IMR-90 (cell line): ENCODE measurements around the gene MFAP2. TPM values are rescaled to one million over a fixed set of nuclear protein-coding genes. Genes with fewer than 3 reads are reported as not detected.

Experiments used
- ATAC-seq: fragments of 200-7000 bp; cut with Tn5 transposase; 2 replicates; pipeline ENCODE4 v1.9.1; 2020; ENCODE audit warnings: low read depth, mild to moderate bottlenecking, moderate library complexity
- BruUV-seq: library from RNA; stranded (reverse); fragments of 400-500 nt; replicated peaks from 2 replicates; lab custom pipeline; 2021; lab: Mats Ljungman, UMichigan
- CTCF ChIA-PET: fragments of 300-600 bp; formaldehyde crosslinking; extraction: SDS; loops from one replicate; lab custom pipeline; 2021; ENCODE audit warnings: antibody characterized with exemption; lab: Yijun Ruan, JAX
- POLR2A ChIA-PET: fragments of 300-600 bp; sonication (Branson Sonifier 250); formaldehyde crosslinking; loops from one replicate; lab custom pipeline; 2022; ENCODE audit warnings: antibody characterized with exemption; ENCODE audit not compliant: unreplicated experiment; lab: Charles Lee
- DNase-seq: peaks from one replicate; pipeline ENCODE4 v3.0.0; 2013
- H2AFZ ChIP-seq: replicated peaks from 2 replicates; pipeline ENCODE3; 2013; ENCODE audit warnings: low read length, mild to moderate bottlenecking; ENCODE audit not compliant: poor library complexity
- H2AK5ac ChIP-seq: 2 replicates; pipeline ENCODE4 v1.6.1; 2013; ENCODE audit warnings: low read depth, low read length, inconsistent platforms
- H2AK9ac ChIP-seq: replicated peaks from 2 replicates; pipeline ENCODE3; 2013; ENCODE audit warnings: mild to moderate bottlenecking, low read depth, low read length, moderate library complexity; ENCODE audit not compliant: poor library complexity
- H2BK120ac ChIP-seq: 2 replicates; pipeline ENCODE4 v1.6.1; 2013; ENCODE audit warnings: low read depth, low read length, inconsistent platforms
- H2BK15ac ChIP-seq: 3 replicates; pipeline ENCODE4 v1.6.1; 2013; ENCODE audit warnings: low read depth, low read length, inconsistent platforms
- H2BK20ac ChIP-seq: 2 replicates; pipeline ENCODE4 v1.6.1; 2013; ENCODE audit warnings: low read depth, mild to moderate bottlenecking, inconsistent platforms, low read length, moderate library complexity
- H2BK5ac ChIP-seq: 2 replicates; pipeline ENCODE4 v1.6.1; 2013; ENCODE audit warnings: mild to moderate bottlenecking, low read depth, low read length, inconsistent platforms; ENCODE audit not compliant: poor library complexity, severe bottlenecking
- H3K14ac ChIP-seq: replicated peaks from 2 replicates; pipeline ENCODE4 v1.6.1; 2013; ENCODE audit warnings: low read depth, low read length, inconsistent platforms
- H3K18ac ChIP-seq: 2 replicates; pipeline ENCODE4 v1.6.1; 2013; ENCODE audit warnings: low read depth, low read length, control low read depth
- H3K23ac ChIP-seq: 2 replicates; pipeline ENCODE4 v1.6.1; 2013; ENCODE audit warnings: low read depth, low read length, inconsistent platforms
- H3K27ac ChIP-seq: 2 replicates; pipeline ENCODE4 v1.5.1; 2013; ENCODE audit warnings: mild to moderate bottlenecking, control low read depth, low read length; ENCODE audit not compliant: insufficient read depth
- H3K27me3 ChIP-seq: 2 replicates; pipeline ENCODE4 v1.6.1; 2013; ENCODE audit warnings: low read length; ENCODE audit not compliant: control insufficient read depth, insufficient read depth
- H3K36me3 ChIP-seq: 2 replicates; pipeline ENCODE4 v1.6.1; 2013; ENCODE audit warnings: low read length, mixed read lengths; ENCODE audit not compliant: control insufficient read depth, insufficient read depth
- H3K4ac ChIP-seq: 2 replicates; pipeline ENCODE4 v1.6.1; 2013; ENCODE audit warnings: low read depth, low read length, inconsistent platforms
- H3K4me1 ChIP-seq: 2 replicates; pipeline ENCODE4 v1.6.1; 2013; ENCODE audit warnings: low read length, mixed read lengths; ENCODE audit not compliant: control insufficient read depth, insufficient read depth
- H3K4me2 ChIP-seq: 2 replicates; pipeline ENCODE4 v1.6.1; 2013; ENCODE audit warnings: low read depth, mild to moderate bottlenecking, control low read depth, low read length, moderate library complexity
- H3K4me3 ChIP-seq: 2 replicates; pipeline ENCODE4 v1.5.1; 2013; ENCODE audit warnings: low read depth, mild to moderate bottlenecking, control low read depth, low read length, moderate library complexity; ENCODE audit not compliant: insufficient read depth
- H3K56ac ChIP-seq: 2 replicates; pipeline ENCODE4 v1.6.1; 2013; ENCODE audit warnings: low read length, inconsistent platforms; ENCODE audit not compliant: insufficient read depth; ENCODE audit errors: extremely low read depth
- H3K79me1 ChIP-seq, 2 experiments: 2 replicates each; pipeline ENCODE4 v1.6.1; 2013; ENCODE audit warnings: low read length in 2 of 2, inconsistent platforms in 1 of 2, low read depth in 1 of 2
- H3K9ac ChIP-seq: 2 replicates; pipeline ENCODE4 v1.6.1; 2013; ENCODE audit warnings: low read depth, low read length, control low read depth
- H3K9me1 ChIP-seq: 2 replicates; pipeline ENCODE4 v1.6.1; 2013; ENCODE audit warnings: low read length, inconsistent platforms; ENCODE audit not compliant: insufficient read depth
- H3K9me3 ChIP-seq: 2 replicates; pipeline ENCODE4 v1.6.1; 2013; ENCODE audit warnings: low read length; ENCODE audit not compliant: control insufficient read depth, insufficient read depth
- H4K20me1 ChIP-seq: 2 replicates; pipeline ENCODE4 v1.6.1; 2013; ENCODE audit warnings: low read length, inconsistent platforms; ENCODE audit not compliant: insufficient read depth
- H4K5ac ChIP-seq: 2 replicates; pipeline ENCODE4 v1.6.1; 2013; ENCODE audit warnings: mild to moderate bottlenecking, low read depth, low read length, control low read depth
- H4K8ac ChIP-seq, 2 experiments: 2 replicates each; pipeline ENCODE4 v1.6.1; 2013; ENCODE audit warnings: low read depth in 2 of 2, low read length in 2 of 2, control low read depth in 1 of 2, inconsistent platforms in 1 of 2
- H4K91ac ChIP-seq: 2 replicates; pipeline ENCODE4 v1.6.1; 2013; ENCODE audit warnings: low read depth, low read length, inconsistent platforms; ENCODE audit not compliant: insufficient read depth
- MAFK ChIP-seq: IDR thresholded peaks from 2 replicates; pipeline ENCODE4 v1.6.1; 2012; ENCODE audit warnings: low read depth, low read length, improper control_type of control experiment
- MAZ ChIP-seq: IDR thresholded peaks from 2 replicates; pipeline ENCODE4 v1.6.1; 2012; ENCODE audit warnings: low read depth, mild to moderate bottlenecking, low read length, improper control_type of control experiment, moderate library complexity, borderline replicate concordance
- MXI1 ChIP-seq: IDR thresholded peaks from 2 replicates; pipeline ENCODE4 v1.6.1; 2012; ENCODE audit warnings: low read depth, mild to moderate bottlenecking, low read length, moderate library complexity, borderline replicate concordance
- NFE2L2 ChIP-seq: fragments of 150-350 bp; IDR thresholded peaks from 2 replicates; pipeline ENCODE4 v1.6.1; 2016; ENCODE audit warnings: low read depth, mild to moderate bottlenecking, low read length
- RAD21 ChIP-seq: IDR thresholded peaks from 2 replicates; pipeline ENCODE4 v1.6.1; 2012; ENCODE audit warnings: low read length, improper control_type of control experiment
- RCOR1 ChIP-seq: IDR thresholded peaks from 2 replicates; pipeline ENCODE4 v1.6.1; 2012; ENCODE audit warnings: mild to moderate bottlenecking, low read length, improper control_type of control experiment; ENCODE audit not compliant: insufficient replicate concordance
- RFX5 ChIP-seq: IDR thresholded peaks from 2 replicates; pipeline ENCODE4 v1.8.0; 2012; ENCODE audit warnings: low read depth, mild to moderate bottlenecking, low read length, moderate library complexity
- SMC3 ChIP-seq: fragments of 150-350 bp; IDR thresholded peaks from 2 replicates; pipeline ENCODE4 v1.6.1; 2016; ENCODE audit warnings: low read depth, mild to moderate bottlenecking, antibody characterized with exemption, low read length, moderate library complexity
- WGBS, 2 experiments: methylation state at CpG; one replicate each; pipeline versions ENCODE4 v1.1.5 to v1.1.7; 2013; ENCODE audit warnings: missing lambda C conversion rate in 2 of 2; ENCODE audit not compliant: insufficient read length in 1 of 2; ENCODE audit errors: extremely low coverage in 2 of 2; 5-methylcytosine and 5-hydroxymethylcytosine counted together
- dilution Hi-C: fragments of 300-500 bp; cut with HindIII; formaldehyde crosslinking; loops from one replicate; pipeline ENCODE4 v1.14.3; 2018; ENCODE audit warnings: low sequenced_read_pairs; ENCODE audit not compliant: unreplicated experiment
- in situ Hi-C: fragments of 300-500 bp; cut with MboI; formaldehyde crosslinking; loops from 3 replicates; pipeline ENCODE4 v1.14.3; 2019; ENCODE audit warnings: low sequenced_read_pairs, inconsistent platforms, mixed read lengths
- intact Hi-C: fragments of 100-400 bp; cut with micrococcal nuclease; formaldehyde crosslinking; loops from 2 replicates; pipeline ENCODE4 v1.10.0; 2022
- polyA plus RNA-seq, 3 experiments: library from polyadenylated mRNA; depleted of rRNA; stranded (reverse); fragments of >200 nt; gene quantifications; 2 replicates each; pipeline ENCODE4 v1.2.3, GENCODE V29; 2012; ENCODE audit warnings: low replicate concordance in 1 of 3
- total RNA-seq: library from RNA; depleted of rRNA; stranded (reverse); fragments of >200 nt; gene quantifications from 2 replicates; pipeline ENCODE4 v1.2.3, GENCODE V29; 2012
- TF ChIP-seq, protein P1 (sequence below): conservative IDR thresholded peaks from 2 replicates; pipeline ENCODE4 v1.5.1; 2012; ENCODE audit warnings: mild to moderate bottlenecking, low read depth, low read length, improper control_type of control experiment

Gene MFAP2
- total and polyA plus RNA-seq, 2 of the 4 experiments (the other 2 are of a cell fraction), result 3.9 to 13.9 TPM

DNA sequence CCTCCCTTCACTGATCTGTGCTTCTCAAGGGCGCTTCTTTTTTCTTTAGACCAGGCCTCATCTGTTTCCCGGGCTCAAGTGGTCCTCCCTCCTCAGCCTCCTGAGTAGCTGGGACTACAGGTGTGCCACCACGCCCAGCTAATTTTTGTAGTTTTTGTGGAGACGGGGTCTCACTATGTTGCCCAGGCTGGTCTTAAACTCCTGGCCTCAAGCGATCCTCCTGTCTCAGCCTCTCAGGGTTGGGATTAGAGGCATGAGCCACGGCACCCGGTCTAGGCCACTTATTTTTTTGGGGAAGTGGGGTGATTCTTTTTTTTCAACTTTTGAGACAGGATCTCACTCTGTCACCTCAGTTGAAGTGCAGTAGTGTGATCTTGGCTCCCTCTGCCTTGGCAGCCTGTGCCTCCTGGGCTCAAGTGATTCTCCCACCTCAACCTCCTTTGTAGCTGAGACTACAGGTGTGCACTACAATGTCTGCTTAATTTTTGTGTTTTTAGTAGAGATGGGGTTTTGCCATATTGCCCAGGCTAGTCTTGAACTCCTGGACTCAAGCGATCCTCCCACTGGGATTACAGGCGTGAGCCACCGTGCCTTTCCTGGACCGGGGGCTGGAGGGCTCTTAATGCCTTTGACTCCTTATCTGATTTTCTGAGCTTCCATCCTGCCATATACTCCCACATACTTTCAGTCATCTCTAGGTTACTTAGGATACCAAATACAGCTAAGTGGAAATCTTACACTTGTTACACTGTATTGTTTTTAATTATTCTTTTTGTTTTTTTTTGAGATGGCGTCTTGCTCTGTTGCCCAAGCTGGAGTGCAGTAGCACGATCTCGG is 18.9 kb downstream of the MFAP2 start (continued):
- no peak for TF ChIP-seq RFX5
- no peak for TF ChIP-seq SMC3
- TF ChIP-seq NFE2L2, result no peak

DNA sequence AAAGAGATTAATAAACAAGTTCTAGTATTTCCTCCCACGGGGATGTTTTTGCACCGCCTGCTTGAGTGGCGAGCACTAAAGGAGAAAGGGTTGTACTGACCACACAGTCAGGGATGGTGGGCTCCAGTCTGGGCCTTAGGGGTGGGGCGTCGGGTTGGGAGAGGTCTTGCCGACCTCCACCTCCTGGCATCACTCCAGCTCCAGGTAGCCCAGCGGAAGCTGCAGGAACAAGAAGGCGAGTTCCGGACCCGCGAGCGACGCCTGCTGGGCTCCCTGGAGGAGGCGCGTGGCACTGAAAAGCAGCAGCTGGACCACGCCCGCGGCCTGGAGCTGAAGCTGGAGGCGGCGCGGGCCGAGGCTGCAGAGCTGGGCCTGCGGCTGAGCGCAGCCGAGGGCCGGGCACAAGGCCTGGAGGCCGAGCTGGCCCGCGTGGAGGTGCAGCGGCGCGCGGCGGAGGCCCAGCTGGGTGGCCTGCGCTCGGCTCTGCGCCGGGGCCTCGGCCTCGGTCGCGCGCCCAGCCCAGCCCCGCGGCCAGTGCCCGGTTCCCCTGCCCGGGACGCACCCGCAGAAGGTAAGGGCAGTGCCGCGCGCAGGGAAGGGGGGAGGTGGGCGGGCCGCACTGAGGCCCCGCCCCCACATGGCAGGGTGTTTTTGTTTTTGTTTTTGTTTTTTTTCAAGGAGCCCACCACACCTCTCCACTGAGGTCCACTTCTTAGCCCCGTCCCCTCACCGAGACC is 19.7 kb downstream of the MFAP2 start:
- Histone ChIP-seq H3K4ac (peak overlapping the region; percentile 48), H4K8ac (peak overlapping the region; percentile 66 to 91; a peak in 3 of 4 replicates), H3K56ac (no peak overlapping the region), H3K9me1 (peaks cover 2% of the 10 kb centered on the region; the same call in 1 of the 2 replicates), H3K4me3 (peak overlapping the region; percentile 29), H3K23ac (no peak overlapping the region), H2AK9ac (peak overlapping the region; percentile 72), H3K4me2 (peak overlapping the region; percentile 82), H3K9me3 (no peaks in the 10 kb centered on the region), H2BK15ac (no peak overlapping the region), H3K4me1 (peaks cover 1% of the 10 kb centered on the region; the same call in 1 of the 2 replicates), H3K9ac (no peak overlapping the region), H3K79me1 (0 out of 4 replicates have a peak, but pooled peaks cover 0 to 3% of the 10 kb centered on the region in 2 experiments), H4K5ac (peak overlapping the region; percentile 71), H3K27ac (no peak overlapping the region), H3K18ac (no peak overlapping the region), H2BK20ac (no peak overlapping the region), H4K20me1 (peaks cover 6% of the 10 kb centered on the region; the same call in 1 of the 2 replicates), H2AFZ (peak overlapping the region; percentile 93), H2BK5ac (no peak overlapping the region), H2AK5ac (no peak overlapping the region), H3K27me3 (no peaks in the 10 kb centered on the region; the same call in 1 of the 2 replicates), H2BK120ac (no peak overlapping the region; the same call in 1 of the 2 replicates), H3K14ac (no peak overlapping the region), H3K36me3 (no peaks in the 10 kb centered on the region; the same call in 1 of the 2 replicates), H4K91ac (no peak overlapping the region)
- in situ Hi-C loops (no loop called here), intact Hi-C loops (no loop called here), dilution Hi-C loops (no loop called here)
- ChIA-PET POLR2A (no interaction called here), CTCF (interaction anchor here (0.8 to 2.1 kb wide), 6 partner anchors 9 to 88 kb away, joined by 3 to 12 read pairs (median 4); no protein-coding TSS in a partner anchor)
- DNase-seq (peak; percentile 75), ATAC-seq (peak; percentile 98)
- TF ChIP-seq MXI1, result peak; percentile 84
- TF ChIP-seq MAZ, result 0 out of 2 replicates have a peak, but pooled peaks have one; percentile 11
- TF ChIP-seq RAD21, result peak; percentile 38; the same call in 1 of the 2 replicates
- peak; percentile 45 for TF ChIP-seq SMC3
- TF ChIP-seq, protein P1, sequence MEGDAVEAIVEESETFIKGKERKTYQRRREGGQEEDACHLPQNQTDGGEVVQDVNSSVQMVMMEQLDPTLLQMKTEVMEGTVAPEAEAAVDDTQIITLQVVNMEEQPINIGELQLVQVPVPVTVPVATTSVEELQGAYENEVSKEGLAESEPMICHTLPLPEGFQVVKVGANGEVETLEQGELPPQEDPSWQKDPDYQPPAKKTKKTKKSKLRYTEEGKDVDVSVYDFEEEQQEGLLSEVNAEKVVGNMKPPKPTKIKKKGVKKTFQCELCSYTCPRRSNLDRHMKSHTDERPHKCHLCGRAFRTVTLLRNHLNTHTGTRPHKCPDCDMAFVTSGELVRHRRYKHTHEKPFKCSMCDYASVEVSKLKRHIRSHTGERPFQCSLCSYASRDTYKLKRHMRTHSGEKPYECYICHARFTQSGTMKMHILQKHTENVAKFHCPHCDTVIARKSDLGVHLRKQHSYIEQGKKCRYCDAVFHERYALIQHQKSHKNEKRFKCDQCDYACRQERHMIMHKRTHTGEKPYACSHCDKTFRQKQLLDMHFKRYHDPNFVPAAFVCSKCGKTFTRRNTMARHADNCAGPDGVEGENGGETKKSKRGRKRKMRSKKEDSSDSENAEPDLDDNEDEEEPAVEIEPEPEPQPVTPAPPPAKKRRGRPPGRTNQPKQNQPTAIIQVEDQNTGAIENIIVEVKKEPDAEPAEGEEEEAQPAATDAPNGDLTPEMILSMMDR, result peak; percentile 68
- no peak for TF ChIP-seq MAFK
- TF ChIP-seq RCOR1, result no peak
- 4% methylated on average over 17 of the region's 57 CpGs; no CpG with 5 or more reads in 1 of the 2 experiments for WGBS, 2 experiments
- BruUV-seq, result no TSS peak
